Loucy (cell line): Measurements from ENCODE around the gene PSMD3.

Source experiments
- H2AFZ ChIP-seq: fragments of 200-600 bp; sonication (generic); 2 replicates; pipeline ENCODE4 v1.6.0; 2016; ENCODE audit warnings: antibody characterized with exemption, mild to moderate bottlenecking, low read length, moderate library complexity
- H3F3A ChIP-seq: fragments of 200-600 bp; 2 replicates; pipeline ENCODE4 v1.6.0; 2016; ENCODE audit warnings: antibody characterized with exemption, low read depth, mild to moderate bottlenecking
- H3K27me3 ChIP-seq: fragments of 200-600 bp; sonication (generic); 2 replicates; pipeline ENCODE4 v1.6.1; 2014; ENCODE audit warnings: low read length, mild to moderate bottlenecking; ENCODE audit not compliant: insufficient read depth, poor library complexity, severe bottlenecking
- H3K36me3 ChIP-seq: fragments of 200-600 bp; sonication (generic); 2 replicates; pipeline ENCODE4 v1.6.1; 2016; ENCODE audit warnings: low read length; ENCODE audit not compliant: insufficient read depth
- H3K4me1 ChIP-seq: fragments of 200-600 bp; sonication (generic); 2 replicates; pipeline ENCODE4 v1.5.1; 2014; ENCODE audit warnings: low read length, mild to moderate bottlenecking; ENCODE audit not compliant: insufficient read depth, poor library complexity, severe bottlenecking
- H3K4me2 ChIP-seq: fragments of 200-600 bp; sonication (generic); 2 replicates; pipeline ENCODE4 v1.6.0; 2014; ENCODE audit warnings: antibody characterized with exemption, low read length, low read depth, mild to moderate bottlenecking; ENCODE audit not compliant: poor library complexity, severe bottlenecking
- H3K4me3 ChIP-seq: fragments of 200-600 bp; sonication (generic); 2 replicates; pipeline ENCODE4 v1.5.1; 2014; ENCODE audit warnings: low read length, mild to moderate bottlenecking, mixed read lengths; ENCODE audit not compliant: poor library complexity, severe bottlenecking
- H3K79me2 ChIP-seq: fragments of 200-600 bp; sonication (generic); 2 replicates; pipeline ENCODE4 v1.6.1; 2014; ENCODE audit warnings: low read length; ENCODE audit not compliant: insufficient read depth
- H3K9ac ChIP-seq: fragments of 200-600 bp; sonication (generic); 2 replicates; pipeline ENCODE4 v1.6.0; 2014; ENCODE audit warnings: mild to moderate bottlenecking, low read depth, low read length, moderate library complexity; ENCODE audit not compliant: poor library complexity, severe bottlenecking
- H3K9me2 ChIP-seq: fragments of 200-600 bp; sonication (generic); replicated peaks from 2 replicates; pipeline ENCODE4 v1.6.1; 2016; ENCODE audit warnings: low read depth, low read length, mixed read lengths
- H3K9me3 ChIP-seq: fragments of 200-600 bp; sonication (generic); 2 replicates; pipeline ENCODE4 v1.6.1; 2014; ENCODE audit warnings: mild to moderate bottlenecking, antibody characterized with exemption, low read length, low read depth; ENCODE audit not compliant: insufficient read depth
- H4K20me1 ChIP-seq: fragments of 200-600 bp; sonication (generic); 2 replicates; pipeline ENCODE4 v1.6.0; 2014; ENCODE audit warnings: antibody characterized with exemption, low read length, mild to moderate bottlenecking; ENCODE audit not compliant: insufficient read depth, poor library complexity, severe bottlenecking
- EZH2phosphoT487 ChIP-seq: fragments of 200-600 bp; IDR thresholded peaks from 2 replicates; pipeline ENCODE4 v1.6.1; 2018; ENCODE audit warnings: antibody characterized with exemption, mild to moderate bottlenecking, moderate library complexity, borderline replicate concordance
- TF ChIP-seq, protein P1 (sequence below): fragments of 200-600 bp; sonication (generic); conservative IDR thresholded peaks from 2 replicates; pipeline ENCODE4 v1.5.1; 2014; ENCODE audit warnings: mild to moderate bottlenecking, antibody characterized with exemption, low read length

The PSMD3 gene

DNA sequence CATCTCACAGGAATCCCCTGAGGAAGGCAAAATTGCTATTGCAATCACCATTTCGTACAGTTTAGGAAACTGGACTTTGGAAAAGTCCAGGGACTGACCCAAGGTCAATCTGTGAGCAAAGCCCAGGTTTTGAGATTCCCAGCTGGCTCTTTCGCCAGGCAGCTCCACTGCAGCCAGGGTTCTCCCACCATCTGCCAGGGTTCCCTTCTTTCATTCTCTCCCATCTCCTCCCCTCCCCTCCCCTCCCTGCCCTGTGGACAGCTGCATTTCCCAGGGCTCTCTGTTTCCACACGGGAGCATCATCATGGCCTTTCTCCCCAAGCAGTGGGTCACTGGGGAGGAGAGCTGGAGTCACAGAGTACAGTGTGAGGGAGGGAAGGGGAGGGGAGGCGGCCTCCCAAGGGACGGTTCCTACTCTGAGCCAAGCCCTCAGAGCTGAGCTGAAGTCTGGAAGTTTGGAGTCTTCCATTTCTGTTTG is 29.7 kb upstream of the PSMD3 start:
- TF ChIP-seq EZH2phosphoT487: no peak
- TF ChIP-seq, protein P1, sequence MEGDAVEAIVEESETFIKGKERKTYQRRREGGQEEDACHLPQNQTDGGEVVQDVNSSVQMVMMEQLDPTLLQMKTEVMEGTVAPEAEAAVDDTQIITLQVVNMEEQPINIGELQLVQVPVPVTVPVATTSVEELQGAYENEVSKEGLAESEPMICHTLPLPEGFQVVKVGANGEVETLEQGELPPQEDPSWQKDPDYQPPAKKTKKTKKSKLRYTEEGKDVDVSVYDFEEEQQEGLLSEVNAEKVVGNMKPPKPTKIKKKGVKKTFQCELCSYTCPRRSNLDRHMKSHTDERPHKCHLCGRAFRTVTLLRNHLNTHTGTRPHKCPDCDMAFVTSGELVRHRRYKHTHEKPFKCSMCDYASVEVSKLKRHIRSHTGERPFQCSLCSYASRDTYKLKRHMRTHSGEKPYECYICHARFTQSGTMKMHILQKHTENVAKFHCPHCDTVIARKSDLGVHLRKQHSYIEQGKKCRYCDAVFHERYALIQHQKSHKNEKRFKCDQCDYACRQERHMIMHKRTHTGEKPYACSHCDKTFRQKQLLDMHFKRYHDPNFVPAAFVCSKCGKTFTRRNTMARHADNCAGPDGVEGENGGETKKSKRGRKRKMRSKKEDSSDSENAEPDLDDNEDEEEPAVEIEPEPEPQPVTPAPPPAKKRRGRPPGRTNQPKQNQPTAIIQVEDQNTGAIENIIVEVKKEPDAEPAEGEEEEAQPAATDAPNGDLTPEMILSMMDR: no peak
- H3K4me1 ChIP-seq: peaks cover 16% of the 10 kb centered on the region
- H2AFZ ChIP-seq: no peak overlapping the region
- no peak overlapping the region for H3K9ac ChIP-seq
- H3F3A ChIP-seq: no peaks in the 10 kb centered on the region
- H3K27me3 ChIP-seq: no peaks in the 10 kb centered on the region
- H3K9me2 ChIP-seq: no peaks in the 10 kb centered on the region
- H3K4me3 ChIP-seq: no peak overlapping the region
- no peaks in the 10 kb centered on the region for H3K36me3 ChIP-seq
- no peak overlapping the region for H3K4me2 ChIP-seq
- H3K9me3 ChIP-seq: no peaks in the 10 kb centered on the region
- no peaks in the 10 kb centered on the region for H3K79me2 ChIP-seq
- H4K20me1 ChIP-seq: no peaks in the 10 kb centered on the region

DNA sequence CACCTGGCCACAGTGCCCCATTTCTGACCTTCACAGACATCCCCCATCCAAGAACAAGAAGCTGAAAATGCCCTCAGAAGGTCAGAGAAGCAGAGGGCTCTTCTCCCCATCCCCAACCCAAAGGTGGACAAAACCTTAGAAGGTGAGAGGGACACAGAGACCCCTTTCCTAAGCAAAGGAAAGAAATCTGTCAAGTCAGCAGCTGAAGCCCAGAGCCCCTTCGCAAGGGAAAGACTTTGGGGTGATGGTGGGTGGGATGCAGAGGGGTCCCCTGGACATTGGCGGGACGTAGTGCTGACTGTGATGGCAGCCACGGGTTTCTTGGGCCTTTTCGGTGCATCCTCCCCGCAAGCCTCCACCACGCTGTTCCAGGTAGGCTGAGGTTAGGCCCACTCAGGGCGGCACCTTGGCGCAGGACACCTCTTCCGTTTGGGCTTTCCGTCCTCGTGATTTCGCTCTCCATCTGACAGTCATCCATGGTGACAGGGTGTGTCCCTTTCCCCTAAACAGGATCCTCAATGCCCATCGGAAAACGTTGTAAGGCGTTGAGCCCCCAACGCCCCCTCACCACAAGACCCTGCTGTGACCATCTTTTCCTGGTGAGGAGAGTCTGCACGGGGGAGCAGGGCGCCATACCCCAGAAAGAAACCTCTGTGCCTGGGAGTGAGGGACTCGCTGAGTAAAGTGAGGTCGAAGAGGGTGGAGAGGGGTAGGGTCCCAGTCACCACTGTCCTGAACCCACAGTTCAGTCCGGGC is 28.5 kb upstream of the PSMD3 start:
- peaks cover 16% of the 10 kb centered on the region for H3K4me1 ChIP-seq
- no peaks in the 10 kb centered on the region for H3K79me2 ChIP-seq
- no peaks in the 10 kb centered on the region for H4K20me1 ChIP-seq
- H3K9ac ChIP-seq: no peak overlapping the region
- no peaks in the 10 kb centered on the region for H3K9me3 ChIP-seq
- no peaks in the 10 kb centered on the region for H3K27me3 ChIP-seq
- peak overlapping the region; percentile 42; the same call in 1 of the 2 replicates for H2AFZ ChIP-seq
- peak overlapping the region; percentile 44 for H3K4me2 ChIP-seq
- no peaks in the 10 kb centered on the region for H3K36me3 ChIP-seq
- no peak for TF ChIP-seq EZH2phosphoT487
- TF ChIP-seq, protein P1: no peak
- no peaks in the 10 kb centered on the region for H3F3A ChIP-seq
- no peaks in the 10 kb centered on the region for H3K9me2 ChIP-seq
- H3K4me3 ChIP-seq: peak overlapping the region; percentile 55

DNA sequence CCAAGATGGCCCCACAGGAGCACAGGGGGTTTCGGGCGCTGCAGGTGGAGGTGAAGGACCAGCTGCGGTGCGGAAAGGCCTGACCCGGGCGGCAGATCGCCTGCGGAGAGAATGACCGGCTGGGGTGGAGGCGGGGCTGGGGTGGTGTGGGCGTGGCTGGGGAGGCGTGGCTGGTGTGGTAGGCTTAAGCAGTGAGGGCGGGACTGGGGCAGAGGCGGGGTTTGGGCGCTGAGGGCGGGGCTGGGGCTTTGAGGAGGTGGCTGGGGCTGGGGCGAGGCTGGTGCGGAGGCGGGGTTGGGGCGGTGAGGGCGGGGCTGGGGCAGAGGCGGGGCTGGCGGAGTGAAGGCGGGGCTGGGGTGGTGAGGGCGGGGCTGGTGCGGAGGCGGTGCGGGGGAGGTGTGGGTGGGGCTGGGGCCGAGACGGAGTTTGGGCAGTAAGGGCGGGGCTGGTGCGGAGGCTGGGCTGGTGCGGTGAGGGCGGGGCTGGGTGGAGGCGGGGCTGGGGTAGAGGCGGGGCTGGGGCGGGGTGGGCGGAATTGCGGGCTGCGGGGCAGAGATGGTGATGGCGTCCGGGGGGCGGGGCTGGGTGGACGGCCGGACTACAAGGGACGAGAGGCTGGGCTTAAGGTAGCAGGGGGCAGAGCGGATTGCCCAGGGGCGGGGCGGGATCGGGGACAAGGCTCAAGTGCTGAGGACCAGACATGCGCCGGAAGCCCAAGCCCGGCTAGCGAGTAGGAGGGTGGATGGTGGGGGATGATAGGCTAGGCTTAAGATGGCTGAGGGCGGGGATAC is 27.7 kb upstream of the PSMD3 start:
- no peaks in the 10 kb centered on the region for H3K36me3 ChIP-seq
- no peaks in the 10 kb centered on the region for H3K79me2 ChIP-seq
- H3F3A ChIP-seq: no peaks in the 10 kb centered on the region
- H4K20me1 ChIP-seq: no peaks in the 10 kb centered on the region
- H3K4me3 ChIP-seq: peak overlapping the region; percentile 67
- H3K9ac ChIP-seq: peak overlapping the region; percentile 47
- no peaks in the 10 kb centered on the region for H3K27me3 ChIP-seq
- H3K9me3 ChIP-seq: no peaks in the 10 kb centered on the region
- H3K4me2 ChIP-seq: peak overlapping the region; percentile 65
- TF ChIP-seq EZH2phosphoT487: no peak
- TF ChIP-seq, protein P1: no peak
- peaks cover 11% of the 10 kb centered on the region for H3K4me1 ChIP-seq
- peak overlapping the region; percentile 89 for H2AFZ ChIP-seq
- no peaks in the 10 kb centered on the region for H3K9me2 ChIP-seq
